T-cell (primary cell): Measurements from ENCODE around the gene KRTAP12-2. TPM values are rescaled to one million over a fixed set of nuclear protein-coding genes. Genes with fewer than 3 reads are reported as not detected.
A peak's percentile ranks its signal among the peaks of the same experiment; 100 is the strongest.

Experiments
- ATAC-seq, 4 experiments: fragments of 200-7000 bp in 3 of 4; fragments of 150-1000 bp in 1 of 4; cut with Tn5 transposase; replicated peaks in 1 of 4; 1 replicate in 3 of 4; 2 replicates in 1 of 4; pipeline ENCODE4 v1.10.0; 2021; ENCODE audit warnings: moderate library complexity in 3 of 4, mild to moderate bottlenecking in 2 of 4, moderate number of reproducible peaks in 1 of 4
- CTCF ChIA-PET, 2 donors: fragments of 300-600 bp; sonication (Branson Sonifier 250); formaldehyde crosslinking; loops; one replicate each; lab custom pipeline; 2022; ENCODE audit warnings: antibody characterized with exemption in 2 of 2; lab: Charles Lee
- POLR2A ChIA-PET, 2 donors: fragments of 300-600 bp; sonication (Branson Sonifier 250); formaldehyde crosslinking; loops; one replicate each; lab custom pipeline; 2022; ENCODE audit warnings: antibody characterized with exemption in 2 of 2; lab: Charles Lee
- DNase-seq, 35 experiments: peaks; one replicate each; pipeline versions ENCODE4 v3.0.0 to v3.0.0-alpha.2; 2013 to 2023
- H3K27ac ChIP-seq: one replicate; pipeline ENCODE4 v1.5.1; 2013; ENCODE audit warnings: low read length
- H3K27me3 ChIP-seq, 2 experiments: replicated peaks in 1 of 2; 1 replicate in 1 of 2; 2 replicates in 1 of 2; pipeline versions ENCODE4 v1.6.1 to v1.7.0; 2013; ENCODE audit warnings: low read length in 1 of 2, mixed read lengths in 1 of 2; ENCODE audit not compliant: control insufficient read depth in 2 of 2, insufficient read depth in 2 of 2; ENCODE audit errors: extremely low read depth in 1 of 2
- H3K36me3 ChIP-seq, 2 donors: 1 replicate in 1 of 2; 2 replicates in 1 of 2; pipeline versions ENCODE4 v1.6.1 to v1.7.0; 2013; ENCODE audit warnings: low read length in 1 of 2; ENCODE audit not compliant: control insufficient read depth in 2 of 2, insufficient read depth in 1 of 2; ENCODE audit errors: extremely low read depth in 1 of 2
- H3K4me1 ChIP-seq, 2 experiments: 1 replicate in 1 of 2; 2 replicates in 1 of 2; pipeline versions ENCODE4 v1.6.1 to v1.7.0; 2013; ENCODE audit warnings: low read length in 2 of 2, mixed read lengths in 1 of 2; ENCODE audit not compliant: insufficient read depth in 2 of 2, control insufficient read depth in 1 of 2; ENCODE audit errors: extremely low read depth in 1 of 2
- H3K4me3 ChIP-seq, 2 donors: 1 replicate in 1 of 2; 2 replicates in 1 of 2; pipeline versions ENCODE4 v1.5.1 to v1.7.0; 2013; ENCODE audit warnings: mild to moderate bottlenecking in 2 of 2, low read length in 1 of 2, moderate library complexity in 1 of 2; ENCODE audit not compliant: control insufficient read depth in 1 of 2; ENCODE audit errors: extremely low read depth in 1 of 2
- H3K9me3 ChIP-seq: 2 replicates; pipeline ENCODE4 v1.7.0; 2013
- H3K27ac Mint-ChIP-seq, 2 donors: one replicate each; pipeline ENCODE4 v1.8.0; 2020 to 2021; ENCODE audit warnings: mild to moderate bottlenecking in 2 of 2, mixed read lengths in 2 of 2
- H3K27me3 Mint-ChIP-seq, 2 donors: one replicate each; pipeline ENCODE4 v1.8.0; 2021 to 2022; ENCODE audit warnings: mixed read lengths in 2 of 2
- H3K36me3 Mint-ChIP-seq: one replicate; pipeline ENCODE4 v1.8.0; 2021; ENCODE audit warnings: mixed read lengths
- H3K4me1 Mint-ChIP-seq, 3 donors: one replicate each; pipeline ENCODE4 v1.8.0; 2020 to 2022; ENCODE audit warnings: mixed read lengths in 3 of 3, mild to moderate bottlenecking in 1 of 3
- H3K4me3 Mint-ChIP-seq, 3 donors: one replicate each; pipeline ENCODE4 v1.8.0; 2020 to 2022; ENCODE audit warnings: mild to moderate bottlenecking in 3 of 3, mixed read lengths in 3 of 3, moderate library complexity in 3 of 3
- H3K9me3 Mint-ChIP-seq, 3 donors: one replicate each; pipeline ENCODE4 v1.8.0; 2020 to 2022; ENCODE audit warnings: mixed read lengths in 3 of 3
- WGBS: methylation state at CpG from one replicate; pipeline ENCODE4 v1.1.5; 2013; ENCODE audit warnings: missing lambda C conversion rate; ENCODE audit not compliant: insufficient coverage; 5-methylcytosine and 5-hydroxymethylcytosine counted together
- total RNA-seq, 35 experiments: library from RNA in 6 of 35; stranded (reverse) in 6 of 35; fragments of 120-200 nt in 1 of 35; gene quantifications; one replicate each; pipeline versions ENCODE4 v1.2.1 to v1.2.4 and lab custom pipeline; 2013 to 2026

Gene KRTAP12-2, protein sequence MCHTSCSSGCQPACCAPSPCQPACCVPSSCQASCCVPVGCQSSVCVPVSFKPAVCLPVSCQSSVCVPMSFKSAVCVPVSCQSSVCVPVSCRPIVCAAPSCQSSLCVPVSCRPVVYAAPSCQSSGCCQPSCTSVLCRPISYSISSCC
- total RNA-seq (not detected), total RNA-seq (lab: John Stamatoyannopoulos, UW) (0 reads per million in 29 experiments)
- total RNA-seq (2013), result not detected

DNA sequence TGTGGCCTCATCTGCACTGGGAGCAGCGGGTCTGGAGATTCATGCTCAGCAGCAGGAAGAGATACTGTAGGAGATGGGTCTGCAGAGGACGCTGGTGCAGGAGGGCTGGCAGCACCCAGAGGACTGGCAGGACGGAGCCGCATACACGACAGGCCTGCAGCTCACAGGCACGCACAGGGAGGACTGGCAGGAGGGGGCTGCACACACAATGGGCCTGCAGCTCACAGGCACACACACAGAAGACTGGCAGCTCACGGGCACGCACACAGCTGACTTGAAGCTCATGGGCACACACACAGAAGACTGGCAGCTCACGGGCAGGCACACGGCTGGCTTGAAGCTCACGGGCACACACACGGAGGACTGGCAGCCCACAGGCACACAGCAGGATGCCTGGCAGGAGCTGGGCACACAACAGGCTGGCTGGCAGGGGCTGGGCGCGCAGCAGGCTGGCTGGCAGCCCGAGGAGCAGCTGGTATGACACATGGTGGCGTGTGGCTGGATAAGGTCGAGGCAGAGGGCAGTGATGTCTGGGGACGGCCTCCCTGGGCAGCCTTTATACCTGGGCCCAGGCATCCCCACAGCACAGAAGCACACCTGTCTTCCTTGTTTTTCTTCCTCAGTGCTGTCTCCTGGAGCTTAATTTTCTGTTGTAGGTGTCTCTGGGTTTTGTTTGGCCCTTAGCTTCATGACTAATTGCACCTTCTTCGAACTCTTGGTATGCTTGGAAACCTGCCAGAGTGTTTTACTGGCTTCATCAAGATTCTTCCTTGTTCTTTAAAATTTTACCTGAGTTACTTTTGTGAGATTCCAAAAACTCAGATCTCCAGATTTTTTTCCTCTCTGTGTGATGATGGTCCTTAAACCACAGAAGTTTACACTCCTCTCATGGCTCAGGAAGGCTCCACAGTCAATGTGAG lies at the start of gene KRTAP12-2:
Gene KRTAP12-2, minus strand, starts transcription at position 527 of the 920 bp plus-strand sequence. Its CDS starts 41 bp downstream, at position 486.
- ChIA-PET CTCF (no interaction called here), POLR2A (no interaction called here)
- Mint-ChIP-seq H3K27ac (no peak within 1 kb of the TSS), H3K36me3 (peaks cover 11% of the 10 kb centered on the region), H3K27me3 (peaks cover 0 to 5% of the 10 kb centered on the region in 2 donors), H3K4me1 (peaks cover 0 to 1% (median 0%) of the 10 kb centered on the region in 3 donors), H3K9me3 (peaks cover 11 to 34% (median 11%) of the 10 kb centered on the region in 3 donors), H3K4me3 (no peak within 1 kb of the TSS)
- ATAC-seq (no peak), DNase-seq (no peak)
- Histone ChIP-seq H3K27ac (no peak within 1 kb of the TSS), H3K4me3 (no peak within 1 kb of the TSS), H3K36me3 (no peaks in the 10 kb centered on the region), H3K9me3 (no peaks in the 10 kb centered on the region), H3K4me1 (no peaks in the 10 kb centered on the region), H3K27me3 (peaks cover 0 to 7% of the 10 kb centered on the region in 2 experiments)
- 87% methylated on average over 13 of the region's 19 CpGs for WGBS

DNA sequence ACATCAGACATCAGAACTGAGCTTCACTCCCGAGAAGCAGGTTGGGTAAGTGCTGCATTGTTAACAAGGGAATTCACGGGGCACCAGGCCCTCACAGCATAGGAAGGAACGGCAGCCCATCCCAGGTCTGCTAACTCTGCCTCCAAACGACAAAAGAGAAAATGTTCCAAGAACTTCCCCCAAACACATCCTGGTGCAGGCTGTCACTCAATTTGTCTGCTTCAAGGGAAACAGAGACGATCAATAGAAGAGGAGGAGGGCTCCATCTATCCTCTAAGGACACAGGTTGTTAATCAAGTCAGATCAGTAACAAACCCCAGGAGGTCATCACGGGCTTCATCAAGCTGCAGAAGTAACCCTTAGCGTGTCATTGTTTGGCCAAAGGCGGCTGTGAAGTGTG lies 48.2 kb upstream of the KRTAP12-2 start:
- peaks cover 15 to 60% of the 10 kb centered on the region in 2 experiments for H3K27me3 ChIP-seq
- Mint-ChIP-seq H3K36me3 (peaks cover 4% of the 10 kb centered on the region), H3K27me3 (peaks cover 44 to 60% of the 10 kb centered on the region in 2 donors), H3K4me1 (peaks cover 20 to 24% (median 22%) of the 10 kb centered on the region in 3 donors), H3K4me3 (no peak overlapping the region), H3K9me3 (peaks cover 0 to 5% (median 3%) of the 10 kb centered on the region in 3 donors), H3K27ac (no peak overlapping the region)
- H3K27ac ChIP-seq, result no peak overlapping the region
- DNase-seq (no peak), ATAC-seq (no peak)
- no peaks in the 10 kb centered on the region for H3K36me3 ChIP-seq
- H3K4me3 ChIP-seq, result no peak overlapping the region
- H3K9me3 ChIP-seq, result no peaks in the 10 kb centered on the region
- H3K4me1 ChIP-seq, result peaks cover 0 to 26% of the 10 kb centered on the region in 2 experiments
- 17% methylated on average over 1 of the region's 8 CpGs for WGBS
- CTCF ChIA-PET, result no interaction called here
- POLR2A ChIA-PET, result no interaction called here

DNA sequence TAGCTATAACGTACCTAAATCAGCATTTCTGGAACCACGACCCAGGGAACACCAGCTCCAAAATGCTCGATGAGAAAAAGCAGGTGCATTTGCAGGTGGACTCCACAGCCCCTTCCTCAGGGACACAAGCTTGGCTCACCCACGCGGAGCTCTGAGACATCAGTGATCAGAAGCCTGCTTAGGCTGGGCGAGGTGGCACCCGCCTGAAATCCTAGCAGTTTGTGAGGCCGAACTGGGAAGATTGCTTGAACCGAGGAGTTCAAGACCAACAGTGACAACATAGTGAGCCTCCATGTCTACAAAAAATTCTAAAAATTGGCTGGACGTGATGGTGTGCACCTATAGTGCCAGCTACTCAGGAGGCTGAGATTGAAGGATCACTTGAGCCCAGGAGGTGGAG lies 47.1 kb upstream of the KRTAP12-2 start:
- peak overlapping the region in 1 of 2 donors; percentile 44 for H3K27ac Mint-ChIP-seq
- Histone ChIP-seq H3K27ac (no peak overlapping the region), H3K4me3 (no peak overlapping the region), H3K36me3 (no peaks in the 10 kb centered on the region), H3K27me3 (peaks cover 15 to 71% of the 10 kb centered on the region in 2 experiments), H3K4me1 (peaks cover 0 to 37% of the 10 kb centered on the region in 2 experiments), H3K9me3 (no peaks in the 10 kb centered on the region)
- ChIA-PET CTCF (no interaction called here), POLR2A (no interaction called here)
- DNase-seq, result peak in 1 of 35 experiments; percentile 7
- ATAC-seq, result no peak
- 82% methylated on average over 10 of the region's 10 CpGs for WGBS
- peaks cover 0 to 5% (median 3%) of the 10 kb centered on the region in 3 donors for H3K9me3 Mint-ChIP-seq
- peaks cover 4% of the 10 kb centered on the region for H3K36me3 Mint-ChIP-seq
- H3K27me3 Mint-ChIP-seq, result peaks cover 50 to 68% of the 10 kb centered on the region in 2 donors
- H3K4me3 Mint-ChIP-seq, result no peak overlapping the region
- H3K4me1 Mint-ChIP-seq, result peaks cover 28 to 34% (median 32%) of the 10 kb centered on the region in 3 donors

DNA sequence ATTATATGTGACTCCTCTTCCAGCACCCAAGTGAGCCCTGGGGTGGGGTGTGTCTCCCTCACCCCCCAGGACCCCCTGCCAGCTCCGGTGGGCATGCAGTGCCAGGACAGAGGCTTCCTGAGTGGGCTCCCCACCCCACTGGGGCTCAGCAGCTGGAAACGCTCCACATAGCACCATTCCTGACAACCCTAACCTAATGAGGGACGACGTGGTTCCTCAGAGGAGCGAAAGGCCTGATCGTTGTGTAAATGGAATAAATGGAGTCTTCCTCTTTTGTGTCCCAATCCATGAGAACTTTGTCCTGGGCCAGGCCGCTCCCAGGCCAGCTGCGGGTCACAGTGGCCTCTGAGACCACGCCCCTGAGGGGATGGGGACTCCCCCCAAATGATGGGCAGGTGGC lies 46.4 kb upstream of the KRTAP12-2 start:
- H3K27me3 ChIP-seq, result peaks cover 13 to 71% of the 10 kb centered on the region in 2 experiments
- no CpG with 5 or more reads among the region's 9 CpGs for WGBS

DNA sequence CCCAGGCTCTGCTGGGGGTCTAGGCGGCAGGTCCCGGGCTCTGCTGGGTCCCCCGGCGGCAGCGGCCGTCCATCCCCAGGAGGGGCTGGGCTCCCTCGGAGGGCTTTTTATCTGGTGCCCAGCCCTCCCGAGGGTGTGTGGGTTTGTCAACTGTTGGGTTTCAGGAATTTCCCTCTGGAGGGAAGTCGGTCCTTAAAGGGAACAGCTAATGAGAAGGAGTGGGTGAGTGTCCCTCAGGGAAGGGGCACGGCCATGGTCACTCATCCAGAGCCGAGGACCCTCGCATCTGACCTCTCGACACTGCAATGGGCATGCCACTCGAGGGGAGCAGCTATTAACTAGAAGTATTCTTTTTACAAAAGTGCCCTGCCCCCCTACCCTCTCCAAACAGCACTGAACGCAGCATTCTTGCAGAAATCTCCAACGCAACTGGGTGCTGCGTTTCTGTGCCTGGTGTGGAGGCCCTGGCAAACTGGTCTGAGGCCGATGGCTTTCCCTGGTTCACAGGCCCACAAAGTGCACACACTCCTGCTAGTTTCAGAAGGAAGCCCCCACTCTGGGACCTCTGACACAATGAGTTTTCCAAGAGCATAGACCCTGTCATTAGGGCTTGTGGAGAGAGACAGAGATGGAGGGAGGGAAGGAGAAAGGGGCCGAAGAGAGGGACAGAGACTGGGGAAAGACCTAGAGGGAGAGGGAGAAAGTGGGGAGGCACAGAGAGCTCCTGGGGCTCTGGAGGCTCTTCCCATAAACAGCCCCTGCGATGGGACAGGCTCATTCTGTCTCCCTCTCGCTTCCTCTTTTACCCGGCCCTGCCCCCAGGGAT lies 45.7 kb upstream of the KRTAP12-2 start:
- Mint-ChIP-seq H3K9me3 (peaks cover 0 to 5% (median 3%) of the 10 kb centered on the region in 3 donors), H3K36me3 (peaks cover 4% of the 10 kb centered on the region), H3K27ac (no peak overlapping the region), H3K4me3 (no peak overlapping the region), H3K27me3 (peaks cover 48 to 74% of the 10 kb centered on the region in 2 donors), H3K4me1 (peaks cover 31 to 40% (median 32%) of the 10 kb centered on the region in 3 donors)
- POLR2A ChIA-PET, result no interaction called here
- no peaks in the 10 kb centered on the region for H3K36me3 ChIP-seq
- WGBS, result 20% methylated on average over 13 of the region's 22 CpGs
- CTCF ChIA-PET, result no interaction called here
- DNase-seq, result peak in 1 of 35 experiments; percentile 13
- H3K27ac ChIP-seq, result no peak overlapping the region
- H3K4me1 ChIP-seq, result peaks cover 0 to 47% of the 10 kb centered on the region in 2 experiments
- H3K9me3 ChIP-seq, result no peaks in the 10 kb centered on the region
- no peak overlapping the region for H3K4me3 ChIP-seq
- no peak for ATAC-seq
- H3K27me3 ChIP-seq, result peaks cover 16 to 78% of the 10 kb centered on the region in 2 experiments

More for the DNA sequence above, 46.4 kb upstream of the KRTAP12-2 start:
- DNase-seq (peak in 1 of 35 experiments; percentile 13), ATAC-seq (no peak)
- Mint-ChIP-seq H3K9me3 (peaks cover 0 to 5% (median 3%) of the 10 kb centered on the region in 3 donors), H3K27ac (no peak overlapping the region), H3K36me3 (peaks cover 4% of the 10 kb centered on the region), H3K4me1 (peaks cover 31 to 39% (median 32%) of the 10 kb centered on the region in 3 donors), H3K27me3 (peaks cover 48 to 68% of the 10 kb centered on the region in 2 donors), H3K4me3 (no peak overlapping the region)
- Histone ChIP-seq H3K9me3 (no peaks in the 10 kb centered on the region), H3K27ac (no peak overlapping the region), H3K4me3 (no peak overlapping the region), H3K4me1 (peaks cover 0 to 44% of the 10 kb centered on the region in 2 experiments), H3K36me3 (no peaks in the 10 kb centered on the region)
- CTCF ChIA-PET, result no interaction called here
- POLR2A ChIA-PET, result no interaction called here
